Upper lobe of left lung (tissue), 6 donors: ENCODE data around the gene MNDA. TPM values are rescaled to one million over a fixed set of nuclear protein-coding genes. Genes with fewer than 3 reads are reported as not detected.
A peak's percentile ranks its signal among the peaks of the same experiment; 100 is the strongest.

ENCODE experiments used
- ATAC-seq, 2 donors: fragments of 200-7000 bp; cut with Tn5 transposase; one replicate each; pipeline ENCODE4 v1.9.1; 2022; ENCODE audit warnings: mild to moderate bottlenecking in 2 of 2, moderate library complexity in 2 of 2; ENCODE audit not compliant: low FRiP score in 2 of 2
- DNase-seq, 2 donors: peaks; one replicate each; pipeline ENCODE4 v3.0.0-alpha.2; 2019 to 2020
- H3K27ac ChIP-seq, 4 donors: fragments of 200-600 bp; sonication (generic); one replicate each; pipeline ENCODE4 v1.5.1; 2016 to 2019
- H3K27me3 ChIP-seq, 4 donors: fragments of 200-600 bp; sonication (generic); one replicate each; pipeline ENCODE4 v1.5.1; 2017 to 2019
- H3K36me3 ChIP-seq, 4 donors: fragments of 200-600 bp; sonication (generic); one replicate each; pipeline ENCODE4 v1.5.1; 2016 to 2019
- H3K4me1 ChIP-seq, 4 donors: fragments of 200-600 bp; sonication (generic); one replicate each; pipeline ENCODE4 v1.5.1; 2018 to 2019
- H3K4me3 ChIP-seq, 4 donors: fragments of 200-600 bp; sonication (generic); one replicate each; pipeline ENCODE4 v1.5.1; 2017 to 2019; ENCODE audit warnings: mild to moderate bottlenecking in 2 of 4, moderate library complexity in 1 of 4
- H3K9me3 ChIP-seq, 4 donors: fragments of 200-600 bp; sonication (generic); one replicate each; pipeline ENCODE4 v1.5.1; 2018 to 2019
- CTCF ChIP-seq, 6 experiments: fragments of 450-650 bp in 4 of 6; fragments of 200-600 bp in 2 of 6; sonication (generic) in 2 of 6; IDR thresholded peaks; one replicate each; pipeline ENCODE4 v1.5.1; 2016 to 2019; ENCODE audit warnings: antibody characterized with exemption in 6 of 6
- EP300 ChIP-seq, 4 donors: sonication (generic); formaldehyde crosslinking; IDR thresholded peaks; one replicate each; pipeline ENCODE4 v1.5.1; 2017; ENCODE audit warnings: antibody characterized with exemption in 4 of 4, control low read depth in 2 of 4
- POLR2A ChIP-seq, 4 donors: fragments of 450-650 bp; IDR thresholded peaks; one replicate each; pipeline ENCODE4 v1.5.1; 2016 to 2017; ENCODE audit warnings: antibody characterized with exemption in 4 of 4, mild to moderate bottlenecking in 2 of 4
- POLR2AphosphoS5 ChIP-seq, 2 donors: sonication (generic); formaldehyde crosslinking; IDR thresholded peaks; one replicate each; pipeline ENCODE4 v1.5.1; 2017; ENCODE audit warnings: antibody characterized with exemption in 2 of 2
- WGBS, 2 donors: methylation state at CpG; one replicate each; pipeline ENCODE4 v1.1.5; 2017 to 2018; 5-methylcytosine and 5-hydroxymethylcytosine counted together
- total RNA-seq, 6 donors: library from RNA; depleted of rRNA in 4 of 6; stranded (reverse); fragments of >200 nt in 4 of 6; gene quantifications; one replicate each; pipeline versions ENCODE4 v1.1.0 to v1.2.1, GENCODE V29; 2016 to 2021
- donor health status: DM: no; HTN: no; CAD: no; lungs with moderate emphysema.
- donor health status: DM: no; HTN: yes; CAD: no; lungs with severe emphysema.

The MNDA gene
- 10 to 100 TPM; 16.2 to 83.3 (median 28.7) TPM for total RNA-seq

- no peak for TF ChIP-seq EP300 (IDR thresholded peaks at IDR 0.05)
- peak in 1 of 2 donors; percentile 64 for TF ChIP-seq POLR2AphosphoS5 (IDR thresholded peaks at IDR 0.05)
- TF ChIP-seq CTCF (IDR thresholded peaks at IDR 0.05), result no peak
- peak in 1 of 4 donors; percentile 75 for TF ChIP-seq POLR2A (IDR thresholded peaks at IDR 0.05)
- Histone ChIP-seq H3K36me3 (no peaks in the 10 kb centered on the region), H3K27me3 (no peaks in the 10 kb centered on the region), H3K4me3 (peak within 1 kb of the TSS in 3 of 4 donors; percentile 7 to 33 (median 17)), H3K9me3 (peaks cover 0 to 9% (median 3%) of the 10 kb centered on the region in 4 donors), H3K4me1 (peaks cover 0 to 8% (median 0%) of the 10 kb centered on the region in 4 donors), H3K27ac (peak within 1 kb of the TSS; percentile 57 to 83 (median 68))
- no peak for DNase-seq
- peak; percentile 65 to 90 for ATAC-seq
- WGBS, 2 donors, result 68 to 72% methylated on average over 5 of the region's 5 CpGs
These were observed at the start of gene MNDA for GRCh38 chr1:158830904-158831507. Gene MNDA, plus strand, starts transcription at chr1:158831351. Its CDS starts 10,803 bp downstream, at chr1:158842154.

- no peaks in the 10 kb centered on the region for H3K36me3 ChIP-seq
- H3K4me1 ChIP-seq, result no peaks in the 10 kb centered on the region
- H3K9me3 ChIP-seq, result no peaks in the 10 kb centered on the region
- no peaks in the 10 kb centered on the region for H3K27me3 ChIP-seq
- H3K4me3 ChIP-seq, result no peak overlapping the region
- TF ChIP-seq POLR2A (IDR thresholded peaks at IDR 0.05) (no peak), POLR2AphosphoS5 (IDR thresholded peaks at IDR 0.05) (no peak), CTCF (IDR thresholded peaks at IDR 0.05) (peak in 1 of 6 experiments; percentile 20), EP300 (IDR thresholded peaks at IDR 0.05) (no peak)
- 87 to 90% methylated on average over 2 of the region's 2 CpGs for WGBS, 2 donors
- DNase-seq, result no peak
- peak in 1 of 2 donors; percentile 45 for ATAC-seq
- H3K27ac ChIP-seq, result no peak overlapping the region
These were observed 37.5 kb upstream of the MNDA start for GRCh38 chr1:158793604-158794003.

GRCh38 chr1:158794247-158794646 is 36.9 kb upstream of the MNDA start:
- H3K4me3 ChIP-seq, result no peak overlapping the region
- DNase-seq (no peak), ATAC-seq (no peak)
- no peaks in the 10 kb centered on the region for H3K9me3 ChIP-seq
- no peak overlapping the region for H3K27ac ChIP-seq
- H3K4me1 ChIP-seq, result no peaks in the 10 kb centered on the region
- WGBS, 2 donors, result 81 to 100% methylated on average over 1 to 6 of the region's 6 CpGs
- no peaks in the 10 kb centered on the region for H3K27me3 ChIP-seq
- TF ChIP-seq POLR2A (IDR thresholded peaks at IDR 0.05), result no peak
- no peak for TF ChIP-seq CTCF (IDR thresholded peaks at IDR 0.05)
- no peak for TF ChIP-seq POLR2AphosphoS5 (IDR thresholded peaks at IDR 0.05)
- no peak for TF ChIP-seq EP300 (IDR thresholded peaks at IDR 0.05)
- no peaks in the 10 kb centered on the region for H3K36me3 ChIP-seq

GRCh38 chr1:158798531-158798930 is 32.6 kb upstream of the MNDA start:
- no peaks in the 10 kb centered on the region for H3K36me3 ChIP-seq
- DNase-seq, result no peak

GRCh38 chr1:158799689-158800088 is 31.5 kb upstream of the MNDA start:
- 85% methylated on average over 4 of the region's 4 CpGs for WGBS, 2 donors
- Histone ChIP-seq H3K4me3 (no peak overlapping the region), H3K36me3 (no peaks in the 10 kb centered on the region), H3K27ac (peak overlapping the region in 2 of 4 donors; percentile 58 to 64), H3K4me1 (no peaks in the 10 kb centered on the region), H3K9me3 (no peaks in the 10 kb centered on the region), H3K27me3 (no peaks in the 10 kb centered on the region)
- DNase-seq (no peak), ATAC-seq (no peak)
- TF ChIP-seq POLR2A (IDR thresholded peaks at IDR 0.05), result no peak
- TF ChIP-seq POLR2AphosphoS5 (IDR thresholded peaks at IDR 0.05), result no peak
- no peak for TF ChIP-seq CTCF (IDR thresholded peaks at IDR 0.05)
- no peak for TF ChIP-seq EP300 (IDR thresholded peaks at IDR 0.05)

More at GRCh38 chr1:158798531-158798930, 32.6 kb upstream of the MNDA start:
- no peak for ATAC-seq
- no peak overlapping the region for H3K27ac ChIP-seq
- no peaks in the 10 kb centered on the region for H3K9me3 ChIP-seq
- no peaks in the 10 kb centered on the region for H3K27me3 ChIP-seq
- 73 to 79% methylated on average over 3 of the region's 3 CpGs for WGBS, 2 donors
- no peak overlapping the region for H3K4me3 ChIP-seq
- TF ChIP-seq POLR2AphosphoS5 (IDR thresholded peaks at IDR 0.05) (no peak), EP300 (IDR thresholded peaks at IDR 0.05) (no peak), POLR2A (IDR thresholded peaks at IDR 0.05) (no peak)
- H3K4me1 ChIP-seq, result no peaks in the 10 kb centered on the region
